ENCODE results near the gene GSDMA.

GSDMA gene

GRCh38 chr17:39963829-39964228 is 1.0 kb downstream of the GSDMA start:
- no peak for DNase-seq

- DNase-seq, result no peak
Measured at GRCh38 chr17:39965017-39965699, 2.4 kb downstream of the GSDMA start.

DNA sequence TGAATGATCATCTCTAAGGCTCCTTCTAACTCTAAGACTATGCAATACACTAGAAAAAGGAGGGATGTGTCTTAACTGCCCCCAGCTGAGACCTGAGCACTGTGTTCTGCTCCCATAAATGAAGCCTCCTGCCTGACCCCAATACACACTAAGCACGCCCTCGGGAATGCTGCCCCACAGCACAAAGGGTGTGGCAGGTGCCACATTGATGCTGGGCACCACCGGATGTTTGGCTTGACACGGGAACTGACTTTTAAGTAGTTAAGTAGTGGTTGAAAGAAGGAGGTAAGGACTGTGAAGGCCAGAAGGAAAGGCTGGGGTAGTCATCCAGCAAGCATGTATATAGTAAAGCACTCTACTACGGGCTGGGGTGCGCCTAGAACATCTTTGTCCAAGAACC is 4.0 kb downstream of the GSDMA start:
- no peak for DNase-seq

DNA sequence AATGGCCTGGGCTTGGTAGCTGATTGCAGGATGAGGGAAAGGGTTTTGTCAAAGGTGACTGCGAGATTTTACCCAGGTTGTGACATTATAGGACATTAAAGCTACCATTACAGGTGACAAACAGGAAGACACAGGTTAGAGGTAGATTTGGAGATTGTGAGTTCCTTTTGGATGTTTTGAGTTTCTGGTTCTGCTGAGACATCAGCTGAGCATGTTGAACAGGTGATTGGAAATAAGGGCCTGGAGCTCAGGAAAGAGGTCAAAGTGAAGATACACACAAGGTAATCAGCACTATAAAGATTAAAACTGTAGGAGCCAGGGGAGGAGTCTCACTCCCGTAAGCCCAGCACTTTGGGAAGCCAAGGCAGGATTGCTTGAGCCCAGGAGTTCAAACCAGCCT is 6.0 kb downstream of the GSDMA start:
- DNase-seq, result no peak

DNA sequence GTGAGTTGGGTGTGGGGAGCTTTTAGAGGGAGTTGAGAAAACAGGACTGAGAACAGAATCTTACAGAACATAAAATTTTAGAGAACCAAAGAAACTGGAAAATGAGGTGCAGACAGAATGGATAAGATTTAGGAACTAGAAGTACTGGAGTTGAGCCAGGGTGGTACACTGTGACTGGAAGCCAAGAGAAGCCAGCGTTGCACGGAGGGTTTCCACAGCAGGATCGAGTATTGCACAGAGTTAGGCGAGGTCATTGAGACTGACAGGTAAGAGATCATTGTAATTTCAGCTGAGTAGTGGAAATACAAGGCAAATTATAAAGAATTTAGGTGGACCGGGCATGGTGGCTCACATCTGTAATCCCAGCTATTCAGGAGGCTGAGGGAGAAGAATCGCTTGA is 6.6 kb downstream of the GSDMA start:
- peak; percentile 55 to 73 for DNase-seq

DNA sequence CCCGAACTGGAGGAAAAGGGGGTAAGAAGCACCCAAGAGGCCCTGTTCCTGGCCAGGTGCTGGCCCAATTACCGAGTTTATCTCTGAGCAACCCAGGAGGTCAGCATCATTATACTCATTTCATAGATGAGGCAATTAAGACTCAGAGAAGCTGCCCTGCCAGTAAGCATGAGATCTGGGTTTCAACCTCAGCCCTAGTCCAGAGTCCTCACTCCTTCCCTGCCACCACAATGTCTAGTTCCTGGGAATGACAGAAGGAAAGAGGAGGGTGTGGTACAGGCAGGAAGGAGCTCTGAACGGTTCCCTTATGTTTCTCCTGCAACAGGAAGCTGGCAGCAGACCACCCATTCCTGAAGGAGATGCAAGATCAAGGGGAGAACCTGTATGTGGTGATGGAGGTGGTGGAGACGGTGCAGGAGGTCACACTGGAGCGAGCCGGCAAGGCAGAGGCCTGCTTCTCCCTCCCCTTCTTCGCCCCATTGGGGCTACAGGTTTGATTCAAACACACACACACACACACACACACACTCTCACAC is 7.4 kb downstream of the GSDMA start:
- DNase-seq, result no peak

DNA sequence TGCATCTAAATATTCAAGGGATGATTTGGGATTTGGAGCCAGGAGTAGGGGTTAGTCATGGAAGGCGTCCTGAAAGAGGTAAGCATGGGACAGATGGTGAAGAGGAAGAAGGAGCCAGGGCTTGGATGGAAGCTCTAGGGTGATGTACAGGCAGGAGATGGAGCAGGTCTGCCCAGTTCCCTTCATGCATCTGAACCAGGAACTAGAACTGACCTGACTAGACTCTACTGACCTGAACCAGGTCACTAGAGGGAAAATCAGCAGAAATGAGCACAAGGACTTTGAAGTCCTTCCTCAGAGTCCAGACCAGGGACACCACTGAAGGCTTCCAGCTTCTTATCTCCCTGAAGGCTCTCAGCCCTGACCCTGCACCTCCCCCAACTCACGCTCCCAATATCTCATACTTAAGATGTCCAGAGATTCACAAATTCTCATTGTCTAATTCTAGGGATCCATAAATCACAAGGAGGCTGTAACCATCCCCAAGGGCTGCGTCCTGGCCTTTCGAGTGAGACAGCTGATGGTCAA is 8.3 kb downstream of the GSDMA start:
- DNase-seq, result no peak

DNA sequence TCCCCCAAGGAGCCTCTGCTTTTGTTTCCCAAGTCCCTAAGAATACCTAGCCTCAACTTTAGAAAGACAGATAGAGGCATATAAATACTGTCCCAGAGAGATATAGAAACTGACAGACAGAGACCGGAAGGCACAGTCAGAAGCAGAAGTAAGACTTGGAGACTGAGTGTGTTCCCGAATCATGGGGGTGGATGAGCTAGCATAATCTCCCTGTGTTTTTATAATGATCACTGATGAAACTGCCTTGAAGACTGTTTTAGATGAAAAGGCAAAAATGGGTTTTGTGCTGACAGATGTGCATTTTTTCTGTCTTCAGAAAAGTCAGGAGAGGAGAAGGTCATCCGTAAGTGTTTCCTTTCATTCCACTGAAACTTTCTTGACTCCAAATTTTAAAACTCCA is 9.5 kb downstream of the GSDMA start:
- peak; percentile 84 to 89 for DNase-seq

DNA sequence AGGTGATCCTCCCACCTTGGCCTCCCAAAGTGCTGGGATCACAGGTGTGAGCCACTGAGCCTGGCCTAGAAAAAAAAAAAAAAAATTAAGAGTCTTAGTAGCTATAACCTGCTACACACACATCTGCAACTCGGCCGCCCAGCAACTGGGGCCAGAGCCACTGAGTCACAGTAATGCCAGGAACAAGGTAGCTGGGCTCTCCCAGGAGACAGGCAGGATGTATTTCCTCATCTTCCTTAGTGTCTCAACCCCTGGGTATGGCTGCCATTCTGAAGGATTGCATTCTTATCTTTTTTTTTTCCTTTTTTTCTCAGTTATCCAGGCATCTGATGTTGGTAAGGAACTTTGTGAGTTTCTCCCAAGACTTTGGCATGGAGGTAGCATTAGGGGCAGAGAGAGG is 10.7 kb downstream of the GSDMA start:
- no peak for DNase-seq

- no peak for DNase-seq
Measured at GRCh38 chr17:39974433-39974832, 11.6 kb downstream of the GSDMA start.

GRCh38 chr17:39975801-39976200 is 13.0 kb downstream of the GSDMA start:
- no peak for DNase-seq

GRCh38 chr17:39979016-39979670 is 16.3 kb downstream of the GSDMA start:
- DNase-seq, result peak; percentile 42 to 49

- peak in 1 of 2 donors; percentile 12 for DNase-seq
Measured at GRCh38 chr17:39979893-39980350, 17.1 kb downstream of the GSDMA start.

- DNase-seq, result peak; percentile 100
Measured at GRCh38 chr17:39980351-39981206, 17.8 kb downstream of the GSDMA start, which contains the start of gene PSMD3. PSMD3 (plus strand) TSS chr17:39980807; CDS start chr17:39980971, 164 bp downstream.

- DNase-seq, result no peak
Measured at GRCh38 chr17:39981207-39981741, 18.5 kb downstream of the GSDMA start.

DNA sequence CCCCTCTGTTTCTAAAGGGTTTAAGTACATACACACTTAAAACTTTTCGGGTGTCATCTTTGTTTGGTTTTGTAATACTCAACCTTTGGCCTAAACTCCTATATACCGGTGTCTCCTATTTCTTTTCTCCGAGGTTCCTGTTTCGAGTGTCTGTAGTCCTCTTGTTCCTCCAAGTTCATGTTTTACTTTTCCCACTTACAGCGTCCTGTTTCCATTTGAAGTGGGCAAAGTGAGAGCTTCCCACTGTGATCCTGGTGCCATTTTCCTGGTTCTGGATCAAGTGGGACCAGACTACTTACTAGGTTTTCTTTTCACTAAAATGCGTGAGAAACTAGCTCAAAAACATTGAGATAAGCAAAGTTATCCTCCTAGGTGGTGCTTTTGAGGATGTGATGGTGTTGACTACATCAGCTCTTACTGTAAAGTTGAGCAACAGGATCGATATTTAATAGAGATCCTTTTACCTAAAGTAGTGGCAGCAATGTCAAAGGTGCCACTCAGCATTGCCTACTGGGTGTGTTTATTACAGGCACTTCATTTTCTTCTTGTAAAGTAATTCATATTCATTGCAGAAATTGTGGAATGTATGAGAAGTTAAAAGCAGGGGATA is 19.1 kb downstream of the GSDMA start:
- peak in 1 of 2 donors; percentile 37 for DNase-seq

DNA sequence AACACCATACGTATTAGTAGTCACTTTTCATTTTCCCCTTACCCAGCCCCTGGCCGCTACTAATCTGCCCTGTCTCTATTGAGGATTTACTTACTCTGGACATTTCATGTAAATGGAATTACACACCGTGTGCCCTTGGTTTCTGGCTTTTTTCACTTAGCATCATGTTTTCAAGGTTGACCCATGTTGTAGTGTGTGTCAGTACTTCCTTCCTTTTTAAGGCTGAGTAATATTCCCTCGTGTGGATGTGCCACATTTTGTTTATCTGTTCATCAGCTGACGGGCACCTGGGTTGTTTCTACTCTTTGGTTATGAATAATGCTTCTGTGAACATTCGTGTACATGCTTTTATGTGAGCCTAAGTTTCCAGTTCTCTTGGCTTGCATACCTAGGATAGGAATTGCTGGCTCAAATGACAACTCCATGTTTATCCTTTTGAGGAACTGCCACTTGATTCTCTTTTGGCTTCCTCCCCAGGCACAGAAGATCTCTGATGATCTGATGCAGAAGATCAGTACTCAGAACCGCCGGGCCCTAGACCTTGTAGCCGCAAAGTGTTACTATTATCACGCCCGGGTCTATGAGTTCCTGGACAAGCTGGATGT is 25.5 kb downstream of the GSDMA start:
- no peak for DNase-seq

DNA sequence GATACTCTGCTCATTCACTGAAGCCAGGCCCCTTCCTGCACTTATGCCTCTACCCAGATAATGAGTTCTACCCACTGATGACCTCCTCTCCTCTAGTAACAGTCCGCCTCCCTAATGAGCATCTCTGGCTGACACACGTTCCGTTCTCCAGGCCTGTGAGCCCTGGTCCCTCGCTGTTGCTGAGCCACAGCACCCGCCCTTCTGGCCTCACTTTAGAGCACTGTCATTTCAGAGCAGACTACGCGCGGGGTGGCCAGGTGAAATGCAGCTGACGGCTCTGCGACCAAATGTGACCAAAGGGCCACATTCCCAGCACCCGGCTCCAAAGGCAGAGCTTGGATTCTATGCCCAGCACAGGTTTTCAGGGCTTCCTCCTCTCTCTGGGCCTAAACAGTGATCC is 31.6 kb downstream of the GSDMA start:
- DNase-seq, result no peak

DNA sequence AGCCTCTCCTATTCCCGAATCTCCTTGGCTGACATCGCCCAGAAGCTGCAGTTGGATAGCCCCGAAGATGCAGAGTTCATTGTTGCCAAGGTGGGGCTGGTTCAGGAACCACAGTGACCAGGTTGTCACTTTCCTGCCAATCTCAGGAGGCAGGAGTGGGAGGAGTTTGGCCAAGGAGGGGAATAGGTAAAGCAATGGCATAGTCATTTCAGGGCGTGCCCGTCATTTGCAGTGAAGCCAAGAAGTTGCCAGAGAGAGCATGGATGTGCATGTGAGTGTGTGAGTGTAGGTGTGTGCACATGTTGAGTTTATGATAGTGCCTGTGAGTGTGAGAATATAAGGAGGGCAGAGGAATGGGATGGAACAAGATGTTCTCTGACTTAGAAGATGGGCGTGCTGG is 32.6 kb downstream of the GSDMA start:
- DNase-seq, result no peak

DNA sequence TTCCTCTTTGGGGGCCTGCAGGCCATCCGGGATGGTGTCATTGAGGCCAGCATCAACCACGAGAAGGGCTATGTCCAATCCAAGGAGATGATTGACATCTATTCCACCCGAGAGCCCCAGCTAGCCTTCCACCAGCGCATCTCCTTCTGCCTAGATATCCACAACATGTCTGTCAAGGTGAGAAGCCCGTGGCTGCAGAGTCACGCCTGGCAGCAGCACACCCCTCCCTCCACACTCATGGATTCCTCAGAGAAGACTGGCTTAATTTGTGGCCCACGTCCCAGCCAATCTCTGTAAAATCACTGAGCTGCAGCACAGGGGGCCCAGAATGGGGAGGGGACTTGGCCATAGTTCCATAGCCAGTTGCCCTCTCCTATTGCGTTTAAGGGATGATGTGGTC is 33.4 kb downstream of the GSDMA start:
- DNase-seq, result no peak

DNA sequence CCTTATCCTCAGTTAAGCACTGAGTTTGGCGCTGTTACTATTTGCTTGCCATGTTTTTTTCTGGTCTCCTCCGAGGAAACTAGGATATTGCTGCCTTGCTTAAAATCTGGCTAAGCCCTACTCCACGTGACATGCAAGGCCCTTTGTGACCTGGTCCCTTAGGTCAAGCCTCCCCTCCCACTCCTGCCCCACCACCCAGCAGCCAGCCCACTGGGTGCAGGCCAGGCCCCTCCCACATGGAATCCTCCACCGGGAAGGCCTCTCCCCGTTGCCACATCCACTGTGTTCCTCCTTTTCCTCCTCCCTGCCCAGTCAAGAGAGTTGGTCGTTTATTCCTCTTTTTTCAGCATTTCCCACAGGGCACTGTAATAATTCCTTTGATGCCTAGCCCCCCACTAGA is 34.0 kb downstream of the GSDMA start:
- DNase-seq, result peak; percentile 79 to 88

GRCh38 chr17:39997543-39997942 is 34.7 kb downstream of the GSDMA start:
- no peak for DNase-seq
